BE2C (cell line): ENCODE results near the gene RRBP1.

Experiments
- DNase-seq: peaks from one replicate; pipeline ENCODE4 v3.0.0-alpha.2; 2020
- H3K27me3 ChIP-seq: fragments of 250-450 bp; sonication (Bioruptor Pico); 2 replicates; pipeline ENCODE4 v1.5.1; 2020; ENCODE audit warnings: mild to moderate bottlenecking
- H3K36me3 ChIP-seq: fragments of 250-450 bp; sonication (Bioruptor Pico); 2 replicates; pipeline ENCODE4 v1.5.1; 2020; ENCODE audit warnings: mild to moderate bottlenecking
- H3K4me1 ChIP-seq: fragments of 250-450 bp; sonication (Bioruptor Pico); 2 replicates; pipeline ENCODE4 v1.5.1; 2020
- H3K4me3 ChIP-seq: 2 replicates; pipeline ENCODE4 v1.5.1; 2011; ENCODE audit warnings: low read depth, low read length
- H3K9me3 ChIP-seq: fragments of 250-450 bp; sonication (Bioruptor Pico); 2 replicates; pipeline ENCODE4 v1.5.1; 2020
- CTCF ChIP-seq: IDR thresholded peaks from 2 replicates; pipeline ENCODE4 v1.5.1; 2012; ENCODE audit warnings: mild to moderate bottlenecking, low read depth, low read length

Gene RRBP1

GRCh38 chr20:17593902-17594301 is 88.1 kb downstream of the RRBP1 start:
- no peaks in the 10 kb centered on the region for H3K27me3 ChIP-seq
- no peak for DNase-seq
- H3K4me3 ChIP-seq: no peak overlapping the region
- no peaks in the 10 kb centered on the region for H3K4me1 ChIP-seq
- H3K36me3 ChIP-seq: 0 out of 2 replicates have a peak, but pooled peaks cover 2% of the 10 kb centered on the region
- TF ChIP-seq CTCF: no peak
- H3K9me3 ChIP-seq: no peaks in the 10 kb centered on the region

- Histone ChIP-seq H3K4me1 (no peaks in the 10 kb centered on the region), H3K27me3 (no peaks in the 10 kb centered on the region), H3K4me3 (no peak overlapping the region), H3K9me3 (no peaks in the 10 kb centered on the region), H3K36me3 (0 out of 2 replicates have a peak, but pooled peaks cover 2% of the 10 kb centered on the region)
- no peak for DNase-seq
- no peak for TF ChIP-seq CTCF
Measured at GRCh38 chr20:17590245-17590644, 91.8 kb downstream of the RRBP1 start.

- no peak for DNase-seq
- Histone ChIP-seq H3K36me3 (0 out of 2 replicates have a peak, but pooled peaks cover 2% of the 10 kb centered on the region), H3K4me1 (no peaks in the 10 kb centered on the region), H3K9me3 (no peaks in the 10 kb centered on the region), H3K4me3 (no peak overlapping the region), H3K27me3 (no peaks in the 10 kb centered on the region)
- TF ChIP-seq CTCF: no peak
Measured at GRCh38 chr20:17589161-17589834, 92.7 kb downstream of the RRBP1 start.

GRCh38 chr20:17587824-17588223 is 94.2 kb downstream of the RRBP1 start:
- peaks cover 5% of the 10 kb centered on the region for H3K36me3 ChIP-seq
- H3K9me3 ChIP-seq: no peaks in the 10 kb centered on the region
- H3K4me3 ChIP-seq: no peak overlapping the region
- H3K27me3 ChIP-seq: no peaks in the 10 kb centered on the region
- no peak for DNase-seq
- no peak for TF ChIP-seq CTCF
- H3K4me1 ChIP-seq: no peaks in the 10 kb centered on the region

GRCh38 chr20:17587148-17587547 is 94.9 kb downstream of the RRBP1 start:
- Histone ChIP-seq H3K4me3 (no peak overlapping the region), H3K36me3 (peaks cover 5% of the 10 kb centered on the region), H3K4me1 (no peaks in the 10 kb centered on the region), H3K27me3 (no peaks in the 10 kb centered on the region), H3K9me3 (no peaks in the 10 kb centered on the region)
- no peak for DNase-seq
- no peak for TF ChIP-seq CTCF

- Histone ChIP-seq H3K27me3 (no peaks in the 10 kb centered on the region), H3K36me3 (peaks cover 5% of the 10 kb centered on the region), H3K4me3 (no peak overlapping the region), H3K9me3 (no peaks in the 10 kb centered on the region), H3K4me1 (no peaks in the 10 kb centered on the region)
- TF ChIP-seq CTCF: no peak
- DNase-seq: no peak
Measured at GRCh38 chr20:17586250-17586649, 95.8 kb downstream of the RRBP1 start.
